ENCODE results near the gene ATP8B1.

The ATP8B1 gene

GRCh38 chr18:57697426-57697825 lies 105.7 kb downstream of the ATP8B1 start:
- H3K4me3 ChIP-seq (ENCODE audit: low read depth, low read length), result no peak overlapping the region
- no peak for DNase-seq (ENCODE audit: low read depth)
- TF ChIP-seq CTCF (IDR thresholded peaks at IDR 0.05; ENCODE audit: low read depth, low read length, missing control alignments), result no peak

- no peak overlapping the region for H3K4me3 ChIP-seq (ENCODE audit: low read depth, low read length)
- TF ChIP-seq CTCF (IDR thresholded peaks at IDR 0.05; ENCODE audit: low read depth, low read length, missing control alignments), result no peak
- DNase-seq (ENCODE audit: low read depth), result no peak
These were observed 106.8 kb downstream of the ATP8B1 start for GRCh38 chr18:57696271-57696670.

GRCh38 chr18:57691363-57691762 lies 111.8 kb downstream of the ATP8B1 start:
- H3K4me3 ChIP-seq (ENCODE audit: low read depth, low read length), result no peak overlapping the region
- no peak for TF ChIP-seq CTCF (IDR thresholded peaks at IDR 0.05; ENCODE audit: low read depth, low read length, missing control alignments)
- DNase-seq (ENCODE audit: low read depth), result no peak

GRCh38 chr18:57687970-57688369 lies 115.1 kb downstream of the ATP8B1 start:
- H3K4me3 ChIP-seq (ENCODE audit: low read depth, low read length), result no peak overlapping the region
- TF ChIP-seq CTCF (IDR thresholded peaks at IDR 0.05; ENCODE audit: low read depth, low read length, missing control alignments), result no peak
- DNase-seq (ENCODE audit: low read depth), result no peak

- TF ChIP-seq CTCF (IDR thresholded peaks at IDR 0.05; ENCODE audit: low read depth, low read length, missing control alignments), result no peak
- no peak for DNase-seq (ENCODE audit: low read depth)
- no peak overlapping the region for H3K4me3 ChIP-seq (ENCODE audit: low read depth, low read length)
These were observed 119.6 kb downstream of the ATP8B1 start for GRCh38 chr18:57683470-57683869.

- H3K4me3 ChIP-seq (ENCODE audit: low read depth, low read length), result no peak overlapping the region
- no peak for DNase-seq (ENCODE audit: low read depth)
- TF ChIP-seq CTCF (IDR thresholded peaks at IDR 0.05; ENCODE audit: low read depth, low read length, missing control alignments), result no peak
These were observed 125.6 kb downstream of the ATP8B1 start for GRCh38 chr18:57677262-57678211.

- no peak for DNase-seq (ENCODE audit: low read depth)
- no peak overlapping the region for H3K4me3 ChIP-seq (ENCODE audit: low read depth, low read length)
- no peak for TF ChIP-seq CTCF (IDR thresholded peaks at IDR 0.05; ENCODE audit: low read depth, low read length, missing control alignments)
These were observed 128.2 kb downstream of the ATP8B1 start for GRCh38 chr18:57674891-57675290.

All from GM12864 (cell line).